H1 (cell line): ENCODE measurements around the gene CRYBG1. TPM values are rescaled to one million over a fixed set of nuclear protein-coding genes. Genes with fewer than 3 reads are reported as not detected.

Source experiments
- CTCF ChIA-PET: fragments of 300-600 bp; sonication (Branson Sonifier 250); formaldehyde crosslinking; loops from one replicate; lab custom pipeline; 2021; ENCODE audit not compliant: partially characterized antibody; lab: Charles Lee
- POLR2A ChIA-PET: fragments of 300-600 bp; sonication (Branson Sonifier 250); formaldehyde crosslinking; loops from one replicate; lab custom pipeline; 2021; ENCODE audit warnings: inconsistent platforms; ENCODE audit not compliant: partially characterized antibody; lab: Charles Lee
- DNase-seq, 2 experiments: peaks; one replicate each; pipeline versions ENCODE4 v3.0.0 to v3.0.0-alpha.2; 2010 to 2022; ENCODE audit warnings: low spot score in 2 of 2, low read depth in 1 of 2, mixed read lengths in 1 of 2
- FAIRE-seq: peaks from 2 replicates; lab custom pipeline; 2011; peaks lifted over from hg19 to GRCh38; lab: Jason Lieb, UNC
- H2AFZ ChIP-seq: 2 replicates; pipeline ENCODE4 v1.8.1; 2012; ENCODE audit warnings: low read length, inconsistent platforms
- H2AK5ac ChIP-seq: 2 replicates; pipeline ENCODE4 v1.6.1; 2013; ENCODE audit warnings: low read depth, low read length
- H2BK120ac ChIP-seq: replicated peaks from 2 replicates; pipeline ENCODE3; 2013; ENCODE audit warnings: low read depth, low read length, inconsistent platforms
- H2BK12ac ChIP-seq: 2 replicates; pipeline ENCODE4 v1.6.1; 2013; ENCODE audit warnings: low read depth, low read length
- H2BK15ac ChIP-seq: 2 replicates; pipeline ENCODE4 v1.6.1; 2013; ENCODE audit warnings: low read length
- H2BK20ac ChIP-seq: 2 replicates; pipeline ENCODE4 v1.6.1; 2013; ENCODE audit warnings: low read length
- H2BK5ac ChIP-seq: 2 replicates; pipeline ENCODE4 v1.6.1; 2013; ENCODE audit warnings: low read depth, low read length
- H3K14ac ChIP-seq: 2 replicates; pipeline ENCODE4 v1.6.1; 2013; ENCODE audit warnings: inconsistent platforms; ENCODE audit not compliant: insufficient read length
- H3K18ac ChIP-seq: 2 replicates; pipeline ENCODE4 v1.6.1; 2013; ENCODE audit warnings: low read length; ENCODE audit errors: extremely low read depth
- H3K23ac ChIP-seq: 2 replicates; pipeline ENCODE4 v1.6.1; 2013; ENCODE audit warnings: inconsistent platforms; ENCODE audit not compliant: insufficient read length
- H3K23me2 ChIP-seq: 2 replicates; pipeline ENCODE4 v1.6.1; 2013; ENCODE audit warnings: low read depth, low read length
- H3K27ac ChIP-seq: 2 replicates; pipeline ENCODE4 v1.6.1; 2011; ENCODE audit warnings: low read depth, low read length, inconsistent platforms
- H3K27me3 ChIP-seq, 4 experiments: replicated peaks in 1 of 4; 1 replicate in 1 of 4; 2 replicates in 3 of 4; pipeline versions ENCODE4 v1.6.1 to v1.8.1; 2011 to 2013; ENCODE audit warnings: low read length in 3 of 4, mild to moderate bottlenecking in 3 of 4, inconsistent platforms in 2 of 4, mixed read lengths in 2 of 4, moderate library complexity in 1 of 4; ENCODE audit not compliant: control insufficient read depth in 3 of 4, insufficient read depth in 3 of 4; ENCODE audit errors: extremely low read depth in 1 of 4
- H3K36me3 ChIP-seq, 4 experiments: 2 replicates each; pipeline versions ENCODE4 v1.6.1 to v1.8.1; 2011 to 2013; ENCODE audit warnings: mild to moderate bottlenecking in 4 of 4, low read length in 3 of 4, moderate library complexity in 2 of 4, control low read depth in 1 of 4, inconsistent platforms in 1 of 4; ENCODE audit not compliant: insufficient read depth in 4 of 4, control insufficient read depth in 2 of 4
- H3K4ac ChIP-seq: replicated peaks from 2 replicates; pipeline ENCODE3; 2013; ENCODE audit warnings: low read length, low read depth, mixed read lengths, inconsistent platforms; ENCODE audit not compliant: insufficient read length
- H3K4me1 ChIP-seq, 4 experiments: replicated peaks in 1 of 4; 1 replicate in 1 of 4; 2 replicates in 3 of 4; pipeline versions ENCODE4 v1.6.1 to v1.8.1; 2011 to 2013; ENCODE audit warnings: low read length in 3 of 4, inconsistent platforms in 2 of 4, mixed read lengths in 1 of 4; ENCODE audit not compliant: insufficient read depth in 4 of 4, control insufficient read depth in 3 of 4
- H3K4me2 ChIP-seq, 2 experiments: 2 replicates each; pipeline versions ENCODE4 v1.6.1 to v1.8.1; 2011 to 2013; ENCODE audit warnings: low read depth in 2 of 2, low read length in 2 of 2, control low read depth in 1 of 2, inconsistent platforms in 1 of 2, mild to moderate bottlenecking in 1 of 2; ENCODE audit not compliant: insufficient read depth in 1 of 2
- H3K4me3 ChIP-seq, 4 experiments: fragments of 200-600, 300-600 bp in 1 of 4; sonication (generic), shearing (Covaris generic), sonication (Bioruptor Twin) in 1 of 4; 2 replicates each; pipeline versions ENCODE4 v1.5.1 to v1.8.1; 2011 to 2016; ENCODE audit warnings: low read length in 4 of 4, low read depth in 3 of 4, control low read depth in 2 of 4, inconsistent platforms in 2 of 4, mild to moderate bottlenecking in 2 of 4, mixed read lengths in 1 of 4, moderate library complexity in 1 of 4; ENCODE audit not compliant: insufficient read depth in 2 of 4; ENCODE audit errors: extremely low read depth in 1 of 4
- H3K56ac ChIP-seq: replicated peaks from 2 replicates; pipeline ENCODE3; 2013; ENCODE audit warnings: low read depth, mild to moderate bottlenecking, mixed read lengths, low read length, inconsistent platforms; ENCODE audit not compliant: insufficient read length
- H3K79me1 ChIP-seq: 2 replicates; pipeline ENCODE4 v1.6.1; 2013; ENCODE audit warnings: low read depth, low read length, control low read depth
- H3K79me2 ChIP-seq, 2 experiments: 2 replicates each; pipeline versions ENCODE4 v1.6.1 to v1.8.1; 2012 to 2013; ENCODE audit warnings: low read length in 2 of 2, mild to moderate bottlenecking in 2 of 2, inconsistent platforms in 1 of 2; ENCODE audit not compliant: insufficient read depth in 2 of 2, control insufficient read depth in 1 of 2
- H3K9ac ChIP-seq, 4 experiments: replicated peaks in 1 of 4; 1 replicate in 1 of 4; 2 replicates in 3 of 4; pipeline versions ENCODE4 v1.6.1 to v1.8.1; 2011 to 2013; ENCODE audit warnings: low read depth in 3 of 4, low read length in 3 of 4, control low read depth in 2 of 4, mild to moderate bottlenecking in 2 of 4, moderate library complexity in 2 of 4, inconsistent platforms in 1 of 4; ENCODE audit errors: extremely low read depth in 1 of 4
- H3K9me3 ChIP-seq, 2 experiments: 2 replicates each; pipeline versions ENCODE4 v1.6.1 to v1.8.1; 2012 to 2013; ENCODE audit warnings: mild to moderate bottlenecking in 2 of 2, moderate library complexity in 2 of 2, control low read depth in 1 of 2, inconsistent platforms in 1 of 2, low read depth in 1 of 2, low read length in 1 of 2, mixed read lengths in 1 of 2; ENCODE audit not compliant: insufficient read depth in 2 of 2
- H4K20me1 ChIP-seq, 2 experiments: replicated peaks in 1 of 2; 2 replicates each; pipeline versions ENCODE3 to v1.8.1; 2011 to 2013; ENCODE audit warnings: inconsistent platforms in 2 of 2, low read length in 2 of 2, mild to moderate bottlenecking in 1 of 2; ENCODE audit not compliant: insufficient read depth in 2 of 2, control insufficient read depth in 1 of 2
- H4K5ac ChIP-seq: 2 replicates; pipeline ENCODE4 v1.6.1; 2013; ENCODE audit warnings: low read length, low read depth, mixed read lengths, inconsistent platforms; ENCODE audit not compliant: insufficient read length
- H4K8ac ChIP-seq: 2 replicates; pipeline ENCODE4 v1.8.0; 2013; ENCODE audit warnings: mild to moderate bottlenecking, moderate library complexity, low read length, inconsistent platforms; ENCODE audit not compliant: insufficient read depth; ENCODE audit errors: extremely low read depth
- H4K91ac ChIP-seq: replicated peaks from 2 replicates; pipeline ENCODE3; 2013; ENCODE audit warnings: low read length, mixed read lengths, inconsistent platforms; ENCODE audit not compliant: insufficient read length
- ATF2 ChIP-seq: IDR thresholded peaks from 2 replicates; pipeline ENCODE4 v1.6.1; 2012; ENCODE audit warnings: low read length, inconsistent platforms
- BACH1 ChIP-seq: IDR thresholded peaks from 2 replicates; pipeline ENCODE4 v1.6.1; 2012; ENCODE audit warnings: low read length, improper control_type of control experiment
- BRCA1 ChIP-seq: IDR thresholded peaks from 2 replicates; pipeline ENCODE4 v1.6.1; 2012; ENCODE audit warnings: low read depth, low read length, improper control_type of control experiment
- CTBP2 ChIP-seq: IDR thresholded peaks from 2 replicates; pipeline ENCODE4 v1.7.0; 2011; ENCODE audit warnings: borderline replicate concordance, mild to moderate bottlenecking, moderate library complexity, mixed read lengths, low read length; ENCODE audit not compliant: insufficient read depth, insufficient read length
- EGR1 ChIP-seq: IDR thresholded peaks from 2 replicates; pipeline ENCODE4 v1.6.1; 2011; ENCODE audit warnings: low read depth, low read length, borderline replicate concordance
- EP300 ChIP-seq, 2 experiments: IDR thresholded peaks; 1 replicate in 1 of 2; 2 replicates in 1 of 2; pipeline ENCODE4 v1.6.1; 2011 to 2012; ENCODE audit warnings: low read depth in 2 of 2, low read length in 2 of 2, mild to moderate bottlenecking in 2 of 2, borderline replicate concordance in 1 of 2, inconsistent platforms in 1 of 2, moderate library complexity in 1 of 2
- HDAC6 ChIP-seq: IDR thresholded peaks from one replicate; pipeline ENCODE4 v1.7.1; 2012; ENCODE audit warnings: low read depth, mild to moderate bottlenecking, inconsistent platforms, low read length, moderate library complexity
- MAFK ChIP-seq: IDR thresholded peaks from 2 replicates; pipeline ENCODE4 v1.6.1; 2012; ENCODE audit warnings: low read depth, mild to moderate bottlenecking, improper control_type of control experiment, low read length
- POLR2A ChIP-seq, 2 experiments: IDR thresholded peaks; 1 replicate in 1 of 2; 2 replicates in 1 of 2; pipeline ENCODE4 v1.6.1; 2011; ENCODE audit warnings: low read depth in 2 of 2, low read length in 2 of 2, mild to moderate bottlenecking in 2 of 2; ENCODE audit errors: control extremely low read depth in 1 of 2
- SIN3A ChIP-seq, 2 experiments: IDR thresholded peaks in 1 of 2; conservative IDR thresholded peaks in 1 of 2; 2 replicates each; pipeline ENCODE4 v1.6.1; 2011 to 2012; ENCODE audit warnings: low read length in 2 of 2, improper control_type of control experiment in 1 of 2, low read depth in 1 of 2, mild to moderate bottlenecking in 1 of 2
- TAF7 ChIP-seq: optimal IDR thresholded peaks from 2 replicates; pipeline ENCODE3; 2011; ENCODE audit warnings: low read depth, mild to moderate bottlenecking, inconsistent platforms, low read length, moderate library complexity, borderline replicate concordance
- ZNF274 ChIP-seq: IDR thresholded peaks from 2 replicates; pipeline ENCODE4 v1.7.0; 2012; ENCODE audit warnings: low read length, borderline replicate concordance; ENCODE audit errors: extremely low read depth
- WGBS, 2 experiments: shearing (Covaris generic) in 1 of 2; methylation state at CpG; one replicate each; pipeline versions ENCODE4 v1.1.6 to v1.1.7; 2013 to 2015; ENCODE audit warnings: low lambda C conversion rate in 2 of 2, mixed read lengths in 2 of 2, inconsistent platforms in 1 of 2, low coverage in 1 of 2, missing lambda C conversion rate in 1 of 2; ENCODE audit not compliant: insufficient replicate concordance in 2 of 2, insufficient coverage in 1 of 2, insufficient read length in 1 of 2; ENCODE audit errors: extremely low coverage in 1 of 2, missing lambda C conversion rate in 1 of 2; 5-methylcytosine and 5-hydroxymethylcytosine counted together
- polyA plus RNA-seq, 7 experiments: library from polyadenylated mRNA; depleted of rRNA in 3 of 7; stranded (reverse) in 5 of 7; unstranded in 2 of 7; fragments of >200 nt in 5 of 7; fragments of 200-250 nt in 2 of 7; gene quantifications; 1 replicate in 5 of 7; 2 replicates in 1 of 7; 4 replicates in 1 of 7; pipeline versions ENCODE4 v1.2.1 to v1.2.3, GENCODE V29; 2011 to 2013; ENCODE audit warnings: missing spikeins in 2 of 7, mixed read lengths in 2 of 7
- total RNA-seq: library from RNA; stranded (reverse); fragmentation: NEBNext Ultra II Directional; extraction: Animal tissue kit (Norgen Biotek cat#: 25700); gene quantifications from 2 replicates; pipeline ENCODE4 v1.2.1, GENCODE V29; 2021

CRYBG1 gene
- total and polyA plus RNA-seq, 2 of the 8 experiments (the other 6 are each of a cell fraction or from before 2014, with no cell fraction given): 2.2 to 11.6 TPM

GRCh38 chr6:106469882-106470281 lies 109.4 kb downstream of the CRYBG1 start:
- H3K4me1 ChIP-seq: 0 out of 7 replicates have a peak, but pooled peaks cover 0 to 2% (median 0%) of the 10 kb centered on the region in 4 experiments
- no peak overlapping the region for H3K4me2 ChIP-seq
- no peak overlapping the region for H4K5ac ChIP-seq
- H3K9me3 ChIP-seq: no peaks in the 10 kb centered on the region
- H2BK120ac ChIP-seq: no peak overlapping the region
- H3K79me2 ChIP-seq: no peaks in the 10 kb centered on the region
- no peak overlapping the region for H3K56ac ChIP-seq
- no peak for FAIRE-seq
- no peaks in the 10 kb centered on the region for H4K20me1 ChIP-seq
- no peaks in the 10 kb centered on the region for H3K79me1 ChIP-seq
- no peak overlapping the region for H3K27ac ChIP-seq
- POLR2A ChIA-PET: interaction anchor here (0.9 to 1.2 kb wide), 2 partner anchors 11 to 144 kb away, joined by 3 read pairs; no protein-coding TSS in a partner anchor
- H3K9ac ChIP-seq: no peak overlapping the region
- H3K18ac ChIP-seq: no peak overlapping the region
- H4K8ac ChIP-seq: no peak overlapping the region
- no peak overlapping the region for H3K14ac ChIP-seq
- no peak for DNase-seq
- H4K91ac ChIP-seq: no peak overlapping the region
- no peaks in the 10 kb centered on the region for H3K36me3 ChIP-seq
- H2BK5ac ChIP-seq: no peak overlapping the region
- H3K4me3 ChIP-seq: no peak overlapping the region
- no peak overlapping the region for H3K23ac ChIP-seq
- H2AK5ac ChIP-seq: no peak overlapping the region
- 96% methylated on average over 4 of the region's 4 CpGs; no CpG with 5 or more reads in 1 of the 2 experiments for WGBS, 2 experiments
- no peaks in the 10 kb centered on the region for H3K23me2 ChIP-seq
- no peak overlapping the region for H3K4ac ChIP-seq
- H2BK15ac ChIP-seq: no peak overlapping the region
- no peak overlapping the region for H2BK12ac ChIP-seq
- no peak overlapping the region for H2AFZ ChIP-seq
- no peak overlapping the region for H2BK20ac ChIP-seq
- H3K27me3 ChIP-seq: no peaks in the 10 kb centered on the region
- CTCF ChIA-PET: interaction anchor here (1.0 kb wide), 1 partner anchor 40 kb away, joined by 4 read pairs; no protein-coding TSS in a partner anchor
- TF ChIP-seq BACH1 (no peak), TAF7 (no peak), SIN3A (conservative IDR thresholded peaks at IDR 0.05 in 1 of 2, IDR thresholded peaks at IDR 0.05 in 1 of 2; ENCODE audit: low read depth in 1 of 2, low read length in 2 of 2) (no peak), POLR2A (IDR thresholded peaks at IDR 0.05; ENCODE audit: control extremely low read depth in 1 of 2, low read depth in 2 of 2, low read length in 2 of 2) (no peak), EGR1 (no peak), CTBP2 (no peak), BRCA1 (no peak), HDAC6 (no peak), ZNF274 (no peak), MAFK (no peak), EP300 (IDR thresholded peaks at IDR 0.05; ENCODE audit: borderline replicate concordance in 1 of 2, low read depth in 2 of 2, low read length in 2 of 2) (no peak), ATF2 (no peak)
